Measurements from ENCODE around the gene NCBP2L. TPM values are rescaled to one million over a fixed set of nuclear protein-coding genes. Genes with fewer than 3 reads are reported as not detected.

Gene NCBP2L
- polyA plus RNA-seq, result under 1 TPM in 2 of 4 donors, not detected in 2; 0.01 to 0.10 TPM
- long read RNA-seq, donor 1, result 0 reads
- long read RNA-seq, donor 2, result 0 reads
- long read RNA-seq, donor 3, result 0 reads
- long read RNA-seq, donor 4, result 0 reads
- long read RNA-seq, donor 5, result 0 reads
- long read RNA-seq, donor 6, result 0 reads
- long read RNA-seq, donor 7, result 0 reads
- long read RNA-seq, donor 8, result 0 reads
- long read RNA-seq, donor 9, result 0 reads
- long read RNA-seq, donor 10, result 0 reads

- FAIRE-seq, result no peak
- no peaks in the 10 kb centered on the region for H3K4me1 ChIP-seq (ENCODE audit: control insufficient read depth in 3 of 3, insufficient read depth in 2 of 3, low read depth in 1 of 3, low read length in 2 of 3)
- H3K4me3 ChIP-seq (ENCODE audit: low read depth in 1 of 3, low read length in 3 of 3), result peak within 1 kb of the TSS in 1 of 3 donors; percentile 55
- peaks cover 0 to 6% (median 0%) of the 10 kb centered on the region in 3 donors for H3K27me3 ChIP-seq (ENCODE audit: control insufficient read depth in 3 of 3, insufficient read depth in 3 of 3, low read length in 3 of 3)
- WGBS, 3 donors, result 48 to 65% (median 65%) methylated on average over 6 of the region's 6 CpGs
- H3K36me3 ChIP-seq (ENCODE audit: control insufficient read depth in 3 of 3, insufficient read depth in 2 of 3, low read depth in 1 of 3, low read length in 3 of 3), result no peaks in the 10 kb centered on the region
- no peaks in the 10 kb centered on the region for H3K9me3 ChIP-seq (ENCODE audit: control insufficient read depth in 2 of 2, insufficient read depth in 1 of 2, low read depth in 1 of 2, low read length in 1 of 2)
- H3K27ac ChIP-seq (ENCODE audit: low read depth in 1 of 3, low read length in 2 of 3), result peak within 1 kb of the TSS in 1 of 3 donors; percentile 66
- DNase-seq, result no peak
These were observed at the start of gene NCBP2L for GRCh38 chrX:107777536-107777832. TSS of gene NCBP2L (plus strand) at chrX:107777733. CDS start at chrX:107794221, 16,488 bp downstream.

- 74 to 92% (median 83%) methylated on average over 4 of the region's 4 CpGs for WGBS, 3 donors
- no peaks in the 10 kb centered on the region for H3K9me3 ChIP-seq (ENCODE audit: control insufficient read depth in 2 of 2, insufficient read depth in 1 of 2, low read depth in 1 of 2, low read length in 1 of 2)
- peaks cover 0 to 14% (median 2%) of the 10 kb centered on the region in 3 donors for H3K4me1 ChIP-seq (ENCODE audit: control insufficient read depth in 3 of 3, insufficient read depth in 2 of 3, low read depth in 1 of 3, low read length in 2 of 3)
- no peak for DNase-seq
- no peak for FAIRE-seq
- no peak overlapping the region for H3K4me3 ChIP-seq (ENCODE audit: low read depth in 1 of 3, low read length in 3 of 3)
- no peaks in the 10 kb centered on the region for H3K36me3 ChIP-seq (ENCODE audit: control insufficient read depth in 3 of 3, insufficient read depth in 2 of 3, low read depth in 1 of 3, low read length in 3 of 3)
- peak overlapping the region in 1 of 3 donors; percentile 27 for H3K27ac ChIP-seq (ENCODE audit: low read depth in 1 of 3, low read length in 2 of 3)
- no peaks in the 10 kb centered on the region for H3K27me3 ChIP-seq (ENCODE audit: control insufficient read depth in 3 of 3, insufficient read depth in 3 of 3, low read length in 3 of 3)
These were observed 49.0 kb upstream of the NCBP2L start for GRCh38 chrX:107728371-107729099.

GRCh38 chrX:107729558-107730297 is 47.8 kb upstream of the NCBP2L start:
- Histone ChIP-seq H3K4me1 (ENCODE audit: control insufficient read depth in 3 of 3, insufficient read depth in 2 of 3, low read depth in 1 of 3, low read length in 2 of 3) (peaks cover 0 to 14% (median 3%) of the 10 kb centered on the region in 3 donors), H3K27ac (ENCODE audit: low read depth in 1 of 3, low read length in 2 of 3) (peak overlapping the region in 1 of 3 donors; percentile 27), H3K27me3 (ENCODE audit: control insufficient read depth in 3 of 3, insufficient read depth in 3 of 3, low read length in 3 of 3) (no peaks in the 10 kb centered on the region), H3K4me3 (ENCODE audit: low read depth in 1 of 3, low read length in 3 of 3) (no peak overlapping the region), H3K36me3 (ENCODE audit: control insufficient read depth in 3 of 3, insufficient read depth in 2 of 3, low read depth in 1 of 3, low read length in 3 of 3) (no peaks in the 10 kb centered on the region), H3K9me3 (ENCODE audit: control insufficient read depth in 2 of 2, insufficient read depth in 1 of 2, low read depth in 1 of 2, low read length in 1 of 2) (no peaks in the 10 kb centered on the region)
- no peak for DNase-seq
- 74 to 87% (median 75%) methylated on average over 8 of the region's 8 CpGs for WGBS, 3 donors
- FAIRE-seq, result no peak

- no peaks in the 10 kb centered on the region for H3K36me3 ChIP-seq (ENCODE audit: control insufficient read depth in 3 of 3, insufficient read depth in 2 of 3, low read depth in 1 of 3, low read length in 3 of 3)
- FAIRE-seq (no peak), DNase-seq (no peak)
- 44 to 60% (median 57%) methylated on average over 1 of the region's 1 CpG for WGBS, 3 donors
- peaks cover 0 to 14% (median 3%) of the 10 kb centered on the region in 3 donors for H3K4me1 ChIP-seq (ENCODE audit: control insufficient read depth in 3 of 3, insufficient read depth in 2 of 3, low read depth in 1 of 3, low read length in 2 of 3)
- no peaks in the 10 kb centered on the region for H3K27me3 ChIP-seq (ENCODE audit: control insufficient read depth in 3 of 3, insufficient read depth in 3 of 3, low read length in 3 of 3)
- no peaks in the 10 kb centered on the region for H3K9me3 ChIP-seq (ENCODE audit: control insufficient read depth in 2 of 2, insufficient read depth in 1 of 2, low read depth in 1 of 2, low read length in 1 of 2)
- H3K4me3 ChIP-seq (ENCODE audit: low read depth in 1 of 3, low read length in 3 of 3), result no peak overlapping the region
- no peak overlapping the region for H3K27ac ChIP-seq (ENCODE audit: low read depth in 1 of 3, low read length in 2 of 3)
These were observed 47.3 kb upstream of the NCBP2L start for GRCh38 chrX:107730298-107730655.

GRCh38 chrX:107730991-107731766 is 46.4 kb upstream of the NCBP2L start:
- DNase-seq (no peak), FAIRE-seq (no peak)
- Histone ChIP-seq H3K4me3 (ENCODE audit: low read depth in 1 of 3, low read length in 3 of 3) (no peak overlapping the region), H3K27me3 (ENCODE audit: control insufficient read depth in 3 of 3, insufficient read depth in 3 of 3, low read length in 3 of 3) (no peaks in the 10 kb centered on the region), H3K4me1 (ENCODE audit: control insufficient read depth in 3 of 3, insufficient read depth in 2 of 3, low read depth in 1 of 3, low read length in 2 of 3) (peaks cover 0 to 14% (median 3%) of the 10 kb centered on the region in 3 donors), H3K27ac (ENCODE audit: low read depth in 1 of 3, low read length in 2 of 3) (peak overlapping the region in 1 of 3 donors; percentile 62), H3K36me3 (ENCODE audit: control insufficient read depth in 3 of 3, insufficient read depth in 2 of 3, low read depth in 1 of 3, low read length in 3 of 3) (no peaks in the 10 kb centered on the region), H3K9me3 (ENCODE audit: control insufficient read depth in 2 of 2, insufficient read depth in 1 of 2, low read depth in 1 of 2, low read length in 1 of 2) (no peaks in the 10 kb centered on the region)
- 70 to 75% (median 74%) methylated on average over 9 of the region's 9 CpGs for WGBS, 3 donors

GRCh38 chrX:107731831-107732502 is 45.6 kb upstream of the NCBP2L start:
- Histone ChIP-seq H3K4me3 (ENCODE audit: low read depth in 1 of 3, low read length in 3 of 3) (no peak overlapping the region), H3K9me3 (ENCODE audit: control insufficient read depth in 2 of 2, insufficient read depth in 1 of 2, low read depth in 1 of 2, low read length in 1 of 2) (no peaks in the 10 kb centered on the region), H3K27me3 (ENCODE audit: control insufficient read depth in 3 of 3, insufficient read depth in 3 of 3, low read length in 3 of 3) (no peaks in the 10 kb centered on the region), H3K27ac (ENCODE audit: low read depth in 1 of 3, low read length in 2 of 3) (peak overlapping the region in 2 of 3 donors; percentile 0 to 62), H3K36me3 (ENCODE audit: control insufficient read depth in 3 of 3, insufficient read depth in 2 of 3, low read depth in 1 of 3, low read length in 3 of 3) (no peaks in the 10 kb centered on the region), H3K4me1 (ENCODE audit: control insufficient read depth in 3 of 3, insufficient read depth in 2 of 3, low read depth in 1 of 3, low read length in 2 of 3) (peaks cover 0 to 18% (median 3%) of the 10 kb centered on the region in 3 donors)
- DNase-seq, result peak; percentile 65 to 80
- 12 to 28% (median 28%) methylated on average over 6 to 7 of the region's 7 CpGs for WGBS, 3 donors
- no peak for FAIRE-seq

GRCh38 chrX:107733686-107734085 is 43.8 kb upstream of the NCBP2L start:
- DNase-seq (no peak), FAIRE-seq (no peak)
- Histone ChIP-seq H3K36me3 (ENCODE audit: control insufficient read depth in 3 of 3, insufficient read depth in 2 of 3, low read depth in 1 of 3, low read length in 3 of 3) (no peaks in the 10 kb centered on the region), H3K27ac (ENCODE audit: low read depth in 1 of 3, low read length in 2 of 3) (no peak overlapping the region), H3K27me3 (ENCODE audit: control insufficient read depth in 3 of 3, insufficient read depth in 3 of 3, low read length in 3 of 3) (no peaks in the 10 kb centered on the region), H3K9me3 (ENCODE audit: control insufficient read depth in 2 of 2, insufficient read depth in 1 of 2, low read depth in 1 of 2, low read length in 1 of 2) (no peaks in the 10 kb centered on the region), H3K4me1 (ENCODE audit: control insufficient read depth in 3 of 3, insufficient read depth in 2 of 3, low read depth in 1 of 3, low read length in 2 of 3) (peaks cover 0 to 18% (median 3%) of the 10 kb centered on the region in 3 donors), H3K4me3 (ENCODE audit: low read depth in 1 of 3, low read length in 3 of 3) (no peak overlapping the region)
- WGBS, 3 donors, result 50 to 72% (median 71%) methylated on average over 4 of the region's 4 CpGs

Data from small intestine (tissue), 16 donors.